Gastroesophageal sphincter (tissue), 3 donors: ENCODE measurements around the gene OR2AG1.

Experiments
- POLR2A ChIP-seq, 2 donors: fragments of 450-650 bp; IDR thresholded peaks; one replicate each; pipeline ENCODE4 v1.6.1; 2017; ENCODE audit warnings: antibody characterized with exemption in 2 of 2, mild to moderate bottlenecking in 2 of 2, moderate library complexity in 1 of 2
- TF ChIP-seq, protein P1 (sequence below), 4 experiments: fragments of 200-600 bp in 2 of 4; fragments of 450-650 bp in 2 of 4; sonication (generic) in 1 of 4; IDR thresholded peaks; one replicate each; pipeline ENCODE4 v1.5.1; 2017 to 2019; ENCODE audit warnings: antibody characterized with exemption in 4 of 4, mild to moderate bottlenecking in 2 of 4, moderate library complexity in 2 of 4

DNA sequence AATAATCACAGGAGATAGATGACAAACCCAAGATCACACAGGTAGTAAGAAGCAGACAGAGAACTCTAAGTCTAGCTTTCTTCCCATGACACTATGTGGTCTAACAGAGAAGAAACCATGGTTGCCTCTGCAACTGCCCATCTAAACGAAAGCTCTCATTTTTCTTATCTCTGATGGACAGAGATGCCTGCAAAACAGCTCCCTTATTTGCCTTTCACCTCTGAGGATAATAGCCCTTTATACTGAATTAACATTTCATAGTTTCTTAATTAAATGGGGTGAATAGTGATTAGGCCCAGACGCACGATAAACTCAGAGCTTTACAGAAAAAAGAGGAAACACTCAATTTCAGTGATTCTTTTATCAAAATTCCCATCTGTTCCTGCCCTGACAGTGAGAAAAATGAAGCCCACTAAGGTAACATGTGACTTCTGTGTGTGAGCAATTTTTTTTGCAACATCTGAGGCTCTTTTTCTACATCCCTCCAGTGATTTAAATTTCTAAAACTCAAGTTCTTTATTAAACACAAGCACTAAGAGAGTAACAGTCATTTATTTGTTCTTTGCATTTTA is 35.6 kb upstream of the OR2AG1 start:
- TF ChIP-seq POLR2A (IDR thresholded peaks at IDR 0.05): no peak
- TF ChIP-seq, protein P1, sequence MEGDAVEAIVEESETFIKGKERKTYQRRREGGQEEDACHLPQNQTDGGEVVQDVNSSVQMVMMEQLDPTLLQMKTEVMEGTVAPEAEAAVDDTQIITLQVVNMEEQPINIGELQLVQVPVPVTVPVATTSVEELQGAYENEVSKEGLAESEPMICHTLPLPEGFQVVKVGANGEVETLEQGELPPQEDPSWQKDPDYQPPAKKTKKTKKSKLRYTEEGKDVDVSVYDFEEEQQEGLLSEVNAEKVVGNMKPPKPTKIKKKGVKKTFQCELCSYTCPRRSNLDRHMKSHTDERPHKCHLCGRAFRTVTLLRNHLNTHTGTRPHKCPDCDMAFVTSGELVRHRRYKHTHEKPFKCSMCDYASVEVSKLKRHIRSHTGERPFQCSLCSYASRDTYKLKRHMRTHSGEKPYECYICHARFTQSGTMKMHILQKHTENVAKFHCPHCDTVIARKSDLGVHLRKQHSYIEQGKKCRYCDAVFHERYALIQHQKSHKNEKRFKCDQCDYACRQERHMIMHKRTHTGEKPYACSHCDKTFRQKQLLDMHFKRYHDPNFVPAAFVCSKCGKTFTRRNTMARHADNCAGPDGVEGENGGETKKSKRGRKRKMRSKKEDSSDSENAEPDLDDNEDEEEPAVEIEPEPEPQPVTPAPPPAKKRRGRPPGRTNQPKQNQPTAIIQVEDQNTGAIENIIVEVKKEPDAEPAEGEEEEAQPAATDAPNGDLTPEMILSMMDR (IDR thresholded peaks at IDR 0.05): no peak
